NCI-H187 (cell line): Measurements from ENCODE around the gene GRK2.
A peak's percentile ranks its signal among the peaks of the same experiment; 100 is the strongest.

ENCODE experiments used
- DNase-seq, 2 experiments: peaks; one replicate each; lab custom pipeline; 2025; lab: John Stamatoyannopoulos, UW

Gene GRK2

DNA sequence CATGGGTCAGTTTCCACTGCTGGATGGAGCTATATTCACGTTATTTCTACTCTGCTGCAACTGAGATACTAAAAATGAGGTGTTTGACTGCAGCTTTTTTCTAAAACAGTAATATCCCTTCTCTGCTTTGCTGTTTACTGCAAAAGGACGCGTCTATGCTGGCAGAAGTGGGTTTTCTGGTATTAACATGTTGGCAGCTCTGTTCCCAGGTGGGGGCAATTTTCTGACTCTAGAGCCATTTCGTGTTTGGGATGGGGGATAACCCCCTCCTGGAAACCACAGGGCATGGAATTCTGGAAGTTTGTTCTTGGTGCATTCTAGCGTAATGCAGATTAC is 4.9 kb downstream of the GRK2 start:
- DNase-seq, result no peak

DNA sequence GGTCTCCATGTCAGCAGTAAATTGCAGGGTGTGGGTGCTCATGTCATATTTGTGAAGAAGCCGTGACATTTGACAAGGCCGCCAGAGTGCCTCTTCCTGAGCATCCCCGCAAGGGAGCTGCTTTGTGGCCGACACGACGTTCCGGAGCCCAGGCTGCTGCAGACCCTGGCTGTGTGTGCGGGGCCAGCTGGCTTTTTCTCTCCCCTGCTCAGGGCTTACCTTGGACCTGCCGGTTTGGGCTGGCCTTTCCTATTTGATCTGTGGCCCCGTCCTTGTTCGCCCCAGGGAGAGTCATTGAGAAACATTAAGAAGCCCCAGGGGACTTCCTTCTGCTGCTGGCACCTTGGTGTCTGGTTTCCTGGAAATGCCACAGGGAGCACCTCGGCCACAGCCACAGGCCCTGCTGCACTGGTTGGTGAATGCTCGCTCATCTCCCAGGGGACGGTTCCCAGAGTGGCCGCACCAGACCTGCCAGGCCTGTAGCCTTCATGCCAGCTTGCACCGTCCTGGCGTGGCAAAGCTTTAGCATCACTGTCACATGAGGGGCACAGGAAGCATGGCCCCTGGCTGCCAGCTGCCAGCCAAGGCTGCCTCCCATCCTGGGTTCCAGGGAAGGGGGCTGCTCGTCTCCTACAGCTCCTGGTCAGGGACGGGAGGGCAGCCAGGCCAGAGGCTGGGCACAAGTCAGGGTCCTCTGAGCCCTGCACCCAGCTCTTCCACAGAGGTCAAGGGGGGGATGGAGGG is 5.4 kb downstream of the GRK2 start:
- DNase-seq, result no peak

DNA sequence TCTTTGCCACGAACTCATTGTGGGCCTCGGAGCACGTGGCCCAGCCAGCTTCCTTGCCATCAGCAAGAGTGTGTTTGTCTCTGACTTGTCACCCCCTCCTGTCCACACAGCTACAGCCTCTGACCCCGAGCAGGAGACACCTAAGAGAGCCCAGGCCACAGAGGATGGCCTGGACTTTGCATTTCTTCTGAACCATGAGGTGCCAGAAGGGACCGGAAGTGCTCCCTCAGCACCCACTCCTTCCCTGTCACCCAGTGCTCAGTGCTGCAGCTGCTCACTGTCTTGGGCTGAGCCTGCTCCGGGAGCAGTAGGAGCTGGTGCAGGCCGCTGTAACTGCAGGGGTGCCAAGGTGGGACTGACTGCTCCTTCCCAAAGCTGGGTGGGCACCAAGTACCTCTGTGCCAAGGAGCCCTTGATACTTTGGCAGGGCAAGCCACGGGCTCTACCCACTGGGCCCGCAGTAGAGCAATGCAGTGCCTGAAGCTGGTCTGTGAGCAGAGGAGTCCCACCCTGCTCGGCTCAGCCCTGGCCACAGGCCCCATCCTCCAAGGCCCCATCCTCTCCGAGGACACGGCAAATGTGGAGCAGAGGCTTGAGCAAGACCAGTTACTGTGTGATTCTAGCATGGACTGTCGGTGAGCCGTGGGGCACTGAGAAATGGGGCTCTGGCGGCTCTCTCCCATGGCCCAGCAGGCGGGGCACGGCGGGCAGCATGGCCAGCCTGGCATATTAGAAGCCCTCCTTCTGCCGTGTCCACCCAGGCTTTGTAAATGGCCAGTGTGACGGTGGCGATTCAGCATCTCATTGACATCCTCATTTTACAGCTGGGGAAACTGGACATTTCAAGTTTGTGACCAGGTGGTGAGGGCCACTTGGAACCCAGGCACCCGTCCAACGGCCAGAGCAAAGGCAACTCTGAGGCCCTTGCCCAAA is 6.3 kb downstream of the GRK2 start:
- DNase-seq, result no peak

DNA sequence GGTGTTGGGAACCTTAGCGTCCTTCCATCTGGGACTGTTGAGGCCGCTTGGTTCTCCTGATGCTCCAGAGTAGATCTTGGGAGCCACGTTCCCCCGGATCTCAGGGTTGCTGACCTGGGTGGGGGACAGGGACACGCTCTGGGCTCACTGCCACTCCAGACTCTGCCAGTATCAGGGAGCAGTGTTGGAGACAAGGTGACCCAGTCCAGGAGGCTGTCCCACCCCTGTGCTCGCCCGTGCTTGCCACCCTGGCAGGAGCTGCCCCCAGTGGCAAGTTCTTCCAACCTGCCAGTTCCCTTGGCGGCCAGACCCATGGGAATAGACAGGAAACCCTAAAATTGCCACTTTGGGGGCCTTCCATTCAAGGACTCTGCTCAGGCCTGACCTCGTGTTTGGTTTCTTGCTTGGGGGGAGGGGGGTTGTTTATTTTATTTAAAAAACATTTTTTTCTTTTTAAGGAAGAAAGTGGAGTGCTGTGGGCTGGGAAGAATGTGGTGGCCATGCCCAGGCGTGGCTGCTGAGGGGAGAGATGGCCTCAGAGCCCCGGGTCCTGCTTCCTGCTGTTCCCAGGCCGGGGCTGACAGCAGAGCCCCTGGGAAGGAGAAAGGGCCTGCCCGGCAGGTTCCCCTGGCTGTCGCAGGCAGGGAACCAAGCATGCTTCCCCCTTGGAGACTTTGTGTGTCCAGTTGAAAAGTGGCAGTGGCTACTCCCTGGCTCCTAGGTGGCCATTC is 7.2 kb downstream of the GRK2 start:
- DNase-seq, result no peak

DNA sequence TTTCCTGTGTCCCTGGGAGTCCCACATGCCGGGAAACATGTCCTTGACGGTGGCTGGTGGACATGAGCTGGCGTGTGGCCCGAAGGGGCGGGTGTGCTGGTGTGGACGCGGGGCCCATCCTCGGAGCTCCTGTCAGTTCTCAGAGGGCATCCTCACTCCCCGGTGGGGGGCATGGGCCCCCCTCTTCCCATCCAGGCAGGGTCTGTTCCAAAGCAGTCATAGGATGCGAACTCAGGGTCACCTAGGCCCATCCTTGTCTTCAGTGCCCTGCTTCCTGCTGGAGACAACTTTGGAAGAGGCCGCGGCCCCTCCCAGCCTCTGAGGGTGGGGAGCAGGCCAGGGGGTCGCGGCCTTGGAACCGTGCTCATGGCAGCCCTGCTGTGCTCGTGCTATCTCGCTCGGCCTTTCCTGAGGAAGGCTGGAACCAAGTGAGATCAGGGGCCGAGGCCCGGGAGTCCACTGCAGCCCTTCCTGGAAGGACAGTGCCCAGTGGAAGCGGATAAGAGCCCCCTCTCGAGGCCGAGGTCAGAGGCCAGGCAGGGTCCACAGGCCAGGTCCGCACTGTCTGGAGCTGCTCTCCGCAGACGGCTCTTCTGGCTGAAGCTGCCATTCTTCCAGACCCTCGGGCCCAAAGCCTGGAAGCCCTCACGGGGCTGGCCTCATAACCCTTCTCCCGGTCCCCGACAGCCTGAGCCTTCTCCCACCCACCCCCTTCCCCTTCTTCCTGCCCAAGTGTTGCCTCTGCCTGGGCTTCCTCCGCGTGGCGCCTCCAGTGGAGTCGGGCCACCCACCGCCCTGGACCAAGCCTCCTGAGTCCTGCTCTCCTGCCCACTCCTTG is 8.7 kb downstream of the GRK2 start:
- no peak for DNase-seq

DNA sequence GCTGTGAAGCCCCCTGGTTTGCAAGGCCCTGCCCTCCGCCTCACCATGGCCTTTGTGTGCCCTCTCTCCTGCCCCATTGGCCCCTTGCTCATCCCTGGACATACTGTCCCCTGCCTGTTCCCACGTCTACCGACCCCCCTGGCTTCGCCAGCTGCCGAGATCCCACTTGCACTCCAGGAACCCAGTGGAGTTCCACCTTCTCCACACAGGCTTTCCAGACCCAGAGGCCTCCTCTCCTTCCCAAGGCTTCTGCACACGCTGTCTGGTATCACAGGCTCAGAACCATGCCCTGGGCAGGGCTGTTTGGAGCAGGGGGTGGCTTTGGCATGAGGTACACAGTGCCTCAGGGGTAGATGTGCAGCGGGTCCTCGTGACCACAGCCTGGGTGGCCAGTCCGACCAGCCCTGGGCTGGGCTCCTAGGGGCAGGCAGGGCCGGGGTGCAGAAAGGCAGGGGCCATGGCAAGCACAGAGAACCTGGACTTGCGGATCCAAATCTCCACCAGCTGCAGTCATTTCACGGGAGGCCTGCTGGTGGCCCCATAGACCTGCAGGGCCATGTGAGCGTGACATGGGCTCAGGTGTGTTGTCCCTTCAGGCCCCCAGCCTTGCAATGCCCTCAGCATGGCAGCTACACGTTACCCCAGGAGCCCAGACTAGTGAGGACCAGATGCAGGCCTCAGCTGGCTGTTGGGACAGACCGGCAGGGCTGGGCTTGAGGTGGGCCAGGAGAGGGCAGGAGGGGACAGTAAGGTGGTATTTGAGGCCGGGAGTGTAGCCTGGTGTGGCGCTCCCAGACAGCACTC is 9.5 kb downstream of the GRK2 start:
- DNase-seq, result no peak

DNA sequence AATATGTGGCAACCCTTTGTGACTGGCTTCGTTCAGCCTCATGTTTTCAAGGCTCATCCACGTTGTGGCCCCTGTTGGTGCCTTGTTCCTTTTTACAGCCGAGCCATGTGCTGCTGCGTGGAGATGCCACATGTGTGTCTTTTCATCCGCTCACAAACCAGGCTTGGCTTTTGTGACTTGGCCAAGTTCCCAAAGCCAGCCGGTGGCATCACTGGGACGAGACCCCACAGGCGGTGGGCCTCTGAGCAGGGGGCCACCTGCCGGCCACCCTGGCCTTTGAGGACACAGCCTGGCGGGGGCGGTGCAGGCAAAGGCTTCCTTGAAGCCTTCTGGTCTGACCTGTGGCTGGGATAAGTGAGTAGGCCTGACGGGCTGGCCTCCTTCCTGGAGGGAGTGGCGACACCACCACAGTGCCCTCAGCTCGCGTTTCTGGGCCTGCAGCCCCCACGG is 10.5 kb downstream of the GRK2 start:
- DNase-seq, result no peak

DNA sequence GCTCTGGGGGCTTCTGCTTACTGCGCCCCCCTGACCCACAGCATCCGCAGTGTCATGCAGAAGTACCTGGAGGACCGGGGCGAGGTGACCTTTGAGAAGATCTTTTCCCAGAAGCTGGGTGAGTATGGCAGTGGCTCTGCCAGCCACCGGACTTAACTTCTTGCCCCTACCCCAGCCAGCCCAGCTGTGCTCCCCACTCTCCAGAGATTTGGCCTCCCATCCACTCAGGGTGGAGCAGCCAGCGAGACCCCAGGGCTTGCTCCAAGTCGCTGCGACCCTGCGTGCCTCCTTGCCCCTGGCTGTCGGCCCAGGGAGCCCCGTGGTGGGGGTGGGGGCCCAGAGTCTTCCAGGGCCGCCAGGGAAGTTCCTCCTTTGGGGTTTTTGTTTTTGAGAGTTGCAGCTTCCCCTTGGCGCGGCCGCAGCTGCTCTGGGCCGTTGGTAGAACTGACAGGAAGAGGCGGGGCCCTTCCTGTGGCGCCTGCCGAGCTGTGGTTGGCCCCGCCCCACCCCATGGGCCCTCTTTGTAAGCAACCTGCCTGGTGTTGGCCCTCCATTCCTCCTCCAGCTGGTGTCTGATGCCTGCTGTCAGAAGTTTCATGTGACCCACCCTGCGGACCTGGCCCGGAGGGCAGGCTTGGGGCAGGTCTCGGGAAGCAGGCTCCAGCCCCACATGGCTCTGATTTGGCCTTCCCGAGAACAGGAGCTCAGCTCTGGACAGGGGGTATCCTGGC is 11.1 kb downstream of the GRK2 start:
- peak; percentile 7 to 71 for DNase-seq

DNA sequence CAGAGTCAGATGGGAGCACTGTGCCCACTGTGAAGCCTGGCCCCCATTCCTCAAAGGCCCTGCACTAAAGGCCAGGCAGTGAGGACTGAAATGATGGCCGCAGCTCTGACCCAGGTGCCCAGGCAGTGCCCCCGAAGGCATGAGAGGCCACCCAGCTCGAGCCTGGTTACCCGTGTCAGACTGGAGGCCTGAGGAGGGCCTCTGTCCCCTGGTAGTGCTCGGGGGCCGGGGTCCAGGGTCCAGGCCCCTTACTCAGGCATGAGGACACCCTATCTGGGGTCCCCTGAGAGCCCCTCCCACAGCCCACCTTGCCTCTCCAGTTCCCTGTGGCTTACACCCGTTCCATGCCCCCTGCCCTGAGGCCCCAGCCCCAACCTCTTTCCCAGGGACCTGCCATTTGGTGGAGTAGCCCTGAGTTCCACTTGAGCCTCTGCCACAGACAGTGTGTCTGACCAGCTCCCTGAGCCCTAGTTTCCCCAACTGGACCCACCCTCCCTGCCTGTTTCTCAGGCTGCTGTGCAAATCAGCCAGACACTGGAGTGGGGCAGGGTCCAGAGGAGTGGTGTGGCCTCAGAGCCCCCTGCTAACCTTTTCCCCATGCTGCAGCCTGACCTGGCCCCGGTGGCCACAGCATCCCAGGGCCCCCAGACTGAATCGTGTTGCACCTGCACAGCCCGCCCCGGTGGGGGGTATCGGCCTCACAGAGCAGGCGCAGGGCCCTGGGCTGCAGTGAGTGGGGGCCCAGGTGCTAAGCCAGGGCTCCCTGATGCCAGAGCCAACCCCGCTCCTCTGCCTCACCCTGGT is 12.1 kb downstream of the GRK2 start:
- no peak for DNase-seq

DNA sequence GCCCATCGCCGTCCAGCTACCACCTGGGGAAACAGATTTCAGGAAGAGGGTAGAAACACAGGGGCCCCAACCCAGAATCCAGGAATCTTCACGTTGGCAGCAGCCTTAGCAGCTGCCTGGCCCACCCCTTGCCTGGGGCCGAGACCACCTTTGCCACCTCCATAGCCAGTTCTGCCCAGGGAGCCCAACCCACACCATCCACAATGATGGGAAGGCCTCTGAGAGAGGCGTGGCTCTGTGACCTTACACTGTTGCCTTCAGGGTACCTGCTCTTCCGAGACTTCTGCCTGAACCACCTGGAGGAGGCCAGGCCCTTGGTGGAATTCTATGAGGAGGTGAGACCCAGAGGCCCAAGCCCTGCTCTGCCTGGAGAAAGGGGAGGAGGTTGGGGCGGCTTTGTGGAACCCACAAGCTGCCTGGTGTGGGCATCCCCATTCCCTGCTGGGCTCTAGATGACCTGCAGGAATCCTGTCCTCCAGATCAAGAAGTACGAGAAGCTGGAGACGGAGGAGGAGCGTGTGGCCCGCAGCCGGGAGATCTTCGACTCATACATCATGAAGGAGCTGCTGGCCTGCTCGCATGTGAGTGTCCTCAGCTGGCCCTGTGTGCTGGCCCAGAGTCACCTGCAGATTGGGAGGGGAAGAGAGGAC is 12.8 kb downstream of the GRK2 start:
- DNase-seq, result no peak

DNA sequence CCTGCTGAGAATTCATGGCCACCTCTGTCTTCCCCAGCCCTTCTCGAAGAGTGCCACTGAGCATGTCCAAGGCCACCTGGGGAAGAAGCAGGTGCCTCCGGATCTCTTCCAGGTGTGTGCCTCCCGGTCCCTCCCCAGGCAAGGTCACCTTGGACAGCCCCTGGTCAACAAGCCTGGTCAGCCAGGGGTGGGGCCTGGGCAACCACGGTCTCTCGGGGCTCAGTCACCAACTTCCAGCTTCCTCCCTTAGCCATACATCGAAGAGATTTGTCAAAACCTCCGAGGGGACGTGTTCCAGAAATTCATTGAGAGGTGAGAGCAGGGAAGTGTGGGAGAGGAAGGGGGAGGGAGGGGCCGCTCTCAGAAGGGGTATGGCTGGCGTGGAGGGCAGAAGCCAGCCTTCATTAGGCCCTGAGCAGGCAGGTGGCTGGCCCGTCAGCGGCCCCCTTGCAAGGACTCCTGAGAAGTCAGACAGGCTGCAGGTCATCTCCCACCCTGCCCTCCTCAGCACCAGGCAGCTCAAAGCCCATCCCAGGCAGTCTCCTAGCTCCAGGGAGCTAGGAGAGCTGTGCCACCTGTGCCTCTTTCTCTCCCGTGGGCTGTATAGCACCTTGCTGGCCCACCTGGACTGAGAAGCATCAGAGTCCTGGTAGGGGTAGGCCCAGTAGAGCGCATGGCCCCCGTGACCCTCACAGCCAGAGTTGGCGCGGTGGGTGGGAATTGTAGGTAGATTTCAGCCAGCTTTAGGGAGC is 13.5 kb downstream of the GRK2 start:
- DNase-seq, result no peak

DNA sequence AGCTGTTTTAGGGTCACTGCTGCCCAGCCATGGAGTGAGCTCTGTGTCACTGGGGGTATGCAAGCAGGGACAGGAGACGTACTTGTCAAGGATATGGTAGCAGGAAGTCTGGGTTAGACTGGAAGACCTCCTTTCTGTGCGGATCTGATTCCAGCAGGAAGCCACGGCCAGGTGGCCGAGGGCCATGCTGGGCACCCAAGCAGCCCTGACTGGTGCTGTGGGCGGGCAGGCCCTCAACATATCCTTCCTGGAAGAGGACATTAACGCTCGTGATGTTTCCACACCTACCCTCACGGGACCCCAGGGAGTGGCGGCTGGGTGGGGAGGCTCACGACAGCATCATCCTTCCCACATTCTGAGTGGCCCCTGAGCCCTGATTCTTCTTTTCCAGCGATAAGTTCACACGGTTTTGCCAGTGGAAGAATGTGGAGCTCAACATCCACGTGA is 14.1 kb downstream of the GRK2 start:
- DNase-seq, result no peak

DNA sequence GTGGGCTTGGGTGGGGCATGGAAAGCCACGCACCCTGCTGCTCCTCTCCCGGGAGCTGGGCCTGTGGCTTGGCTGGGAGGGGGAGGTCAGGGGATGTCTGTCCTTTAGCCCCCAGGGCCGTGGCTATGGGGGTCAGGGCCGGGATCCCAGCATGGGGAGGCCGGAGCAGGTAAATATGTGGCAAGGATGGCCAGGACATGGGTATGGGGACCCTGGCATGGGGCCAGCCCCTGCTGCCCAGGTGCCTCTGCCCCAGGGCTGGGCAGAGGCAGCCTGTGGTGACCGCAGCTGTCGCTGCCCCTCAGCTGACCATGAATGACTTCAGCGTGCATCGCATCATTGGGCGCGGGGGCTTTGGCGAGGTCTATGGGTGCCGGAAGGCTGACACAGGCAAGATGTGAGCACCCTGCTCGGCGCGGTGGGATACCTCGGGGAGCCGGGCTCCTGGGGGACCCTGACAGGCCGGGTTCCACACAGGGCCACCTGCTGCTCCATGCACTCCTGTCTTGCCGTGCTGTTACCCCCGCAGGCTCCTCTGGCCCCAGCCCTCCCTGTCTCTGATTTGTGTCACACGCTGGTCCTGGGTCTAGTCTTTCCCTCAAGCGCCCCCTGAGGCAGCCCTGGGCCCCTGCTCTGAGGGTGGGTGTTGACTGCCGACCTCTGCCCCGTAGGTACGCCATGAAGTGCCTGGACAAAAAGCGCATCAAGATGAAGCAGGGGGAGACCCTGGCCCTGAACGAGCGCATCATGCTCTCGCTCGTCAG is 14.7 kb downstream of the GRK2 start:
- no peak for DNase-seq

DNA sequence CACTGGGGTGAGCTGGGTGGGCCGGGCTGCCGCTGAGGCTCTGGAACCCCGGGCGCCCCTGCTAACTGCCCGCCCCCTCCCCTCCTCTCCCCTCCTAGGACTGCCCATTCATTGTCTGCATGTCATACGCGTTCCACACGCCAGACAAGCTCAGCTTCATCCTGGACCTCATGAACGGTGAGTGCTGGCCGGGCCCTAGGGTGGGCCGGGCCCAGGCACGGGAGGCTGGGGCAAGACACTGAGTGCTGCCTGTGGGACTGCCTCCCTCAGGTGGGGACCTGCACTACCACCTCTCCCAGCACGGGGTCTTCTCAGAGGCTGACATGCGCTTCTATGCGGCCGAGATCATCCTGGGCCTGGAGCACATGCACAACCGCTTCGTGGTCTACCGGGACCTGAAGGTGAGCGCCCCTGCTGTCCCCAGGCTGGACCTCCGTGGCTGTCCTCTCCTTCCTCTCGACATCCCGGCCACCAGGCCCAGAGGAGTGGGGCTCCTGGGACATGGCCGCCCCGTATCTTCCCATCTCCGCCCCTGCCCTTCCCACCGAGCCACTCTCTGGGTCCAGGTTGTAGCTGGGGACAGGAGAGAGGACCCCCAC is 15.4 kb downstream of the GRK2 start:
- DNase-seq, result no peak

DNA sequence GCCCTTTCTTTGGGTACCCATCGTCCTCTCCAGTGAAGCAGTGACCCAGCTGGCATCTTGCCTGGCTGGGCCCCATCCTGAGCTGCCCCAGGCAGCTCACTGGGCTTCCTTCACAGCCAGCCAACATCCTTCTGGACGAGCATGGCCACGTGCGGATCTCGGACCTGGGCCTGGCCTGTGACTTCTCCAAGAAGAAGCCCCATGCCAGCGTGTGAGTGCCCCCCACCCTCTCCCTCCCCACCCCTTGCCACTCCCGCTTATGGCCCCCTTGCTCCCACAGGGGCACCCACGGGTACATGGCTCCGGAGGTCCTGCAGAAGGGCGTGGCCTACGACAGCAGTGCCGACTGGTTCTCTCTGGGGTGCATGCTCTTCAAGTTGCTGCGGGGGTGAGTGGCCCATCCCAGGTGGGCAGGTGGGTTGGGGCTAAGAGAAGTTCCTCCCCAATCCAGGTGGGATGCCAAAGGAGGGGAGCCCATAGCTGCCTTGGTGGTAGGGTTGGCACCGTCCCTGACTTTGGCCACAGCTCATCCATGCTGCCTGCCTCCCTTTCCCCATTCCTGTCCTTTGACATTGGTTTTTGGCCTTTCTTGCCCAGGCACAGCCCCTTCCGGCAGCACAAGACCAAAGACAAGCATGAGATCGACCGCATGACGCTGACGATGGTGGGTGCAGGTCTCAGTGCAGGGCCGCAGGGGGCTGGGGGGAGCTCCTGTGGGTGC is 16.0 kb downstream of the GRK2 start:
- no peak for DNase-seq

DNA sequence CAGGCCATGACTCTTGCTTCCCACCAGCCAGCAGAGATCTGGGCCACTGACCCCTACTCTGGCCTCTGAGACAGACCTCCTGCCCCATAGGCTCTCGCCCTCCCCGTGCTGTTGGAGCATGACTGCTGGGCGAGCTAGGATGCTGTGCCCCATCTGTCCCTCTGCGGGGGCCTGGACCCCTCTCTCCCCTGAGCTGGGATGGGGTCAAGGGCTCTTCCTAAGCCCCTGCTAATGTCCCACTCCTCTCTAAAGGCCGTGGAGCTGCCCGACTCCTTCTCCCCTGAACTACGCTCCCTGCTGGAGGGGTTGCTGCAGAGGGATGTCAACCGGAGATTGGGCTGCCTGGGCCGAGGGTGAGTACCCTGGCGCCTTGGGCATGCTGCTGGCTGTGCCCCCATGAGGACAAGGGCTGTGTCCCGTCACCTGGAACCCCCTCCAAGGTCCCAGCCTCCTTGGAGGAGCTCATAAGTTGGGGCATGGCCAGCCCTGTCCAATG is 16.7 kb downstream of the GRK2 start:
- DNase-seq, result no peak
